ENCODE measurements around the gene PRSS2.
A peak's percentile ranks its signal among the peaks of the same experiment; 100 is the strongest.

PRSS2 gene

DNA sequence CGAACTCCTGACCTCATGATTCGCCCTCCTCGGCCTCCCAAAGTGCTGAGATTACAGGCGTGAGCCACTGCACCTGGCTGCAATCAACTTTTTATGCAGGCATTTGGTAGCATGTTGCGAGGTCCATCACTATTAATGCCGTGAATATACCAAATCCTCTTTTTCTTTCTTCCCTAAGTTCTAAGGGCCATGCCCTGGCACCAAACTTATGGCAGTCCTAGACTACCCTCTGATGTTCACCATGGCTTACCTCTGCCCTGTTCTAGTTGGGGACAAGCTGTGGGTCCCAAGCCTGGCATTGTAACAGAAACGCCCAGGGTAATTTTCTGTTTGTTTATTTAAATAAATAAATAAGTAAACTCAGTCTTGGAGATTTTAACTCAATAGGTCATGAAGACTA, 13.3 kb downstream of the PRSS2 start:
- DNase-seq (ENCODE audit: insufficient read length, low spot score) (no peak), FAIRE-seq (no peak)
- TF ChIP-seq, protein P1, sequence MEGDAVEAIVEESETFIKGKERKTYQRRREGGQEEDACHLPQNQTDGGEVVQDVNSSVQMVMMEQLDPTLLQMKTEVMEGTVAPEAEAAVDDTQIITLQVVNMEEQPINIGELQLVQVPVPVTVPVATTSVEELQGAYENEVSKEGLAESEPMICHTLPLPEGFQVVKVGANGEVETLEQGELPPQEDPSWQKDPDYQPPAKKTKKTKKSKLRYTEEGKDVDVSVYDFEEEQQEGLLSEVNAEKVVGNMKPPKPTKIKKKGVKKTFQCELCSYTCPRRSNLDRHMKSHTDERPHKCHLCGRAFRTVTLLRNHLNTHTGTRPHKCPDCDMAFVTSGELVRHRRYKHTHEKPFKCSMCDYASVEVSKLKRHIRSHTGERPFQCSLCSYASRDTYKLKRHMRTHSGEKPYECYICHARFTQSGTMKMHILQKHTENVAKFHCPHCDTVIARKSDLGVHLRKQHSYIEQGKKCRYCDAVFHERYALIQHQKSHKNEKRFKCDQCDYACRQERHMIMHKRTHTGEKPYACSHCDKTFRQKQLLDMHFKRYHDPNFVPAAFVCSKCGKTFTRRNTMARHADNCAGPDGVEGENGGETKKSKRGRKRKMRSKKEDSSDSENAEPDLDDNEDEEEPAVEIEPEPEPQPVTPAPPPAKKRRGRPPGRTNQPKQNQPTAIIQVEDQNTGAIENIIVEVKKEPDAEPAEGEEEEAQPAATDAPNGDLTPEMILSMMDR (IDR thresholded peaks at IDR 0.05; ENCODE audit: insufficient read depth, missing control alignments): peak; percentile 14

- FAIRE-seq (no peak), DNase-seq (ENCODE audit: insufficient read length, low spot score) (no peak)
- TF ChIP-seq, protein P1 (IDR thresholded peaks at IDR 0.05; ENCODE audit: insufficient read depth, missing control alignments): no peak
Observed at GRCh38 chr7:142784716-142785115, 13.9 kb downstream of the PRSS2 start.

- TF ChIP-seq, protein P1 (IDR thresholded peaks at IDR 0.05; ENCODE audit: insufficient read depth, missing control alignments): no peak
- DNase-seq (ENCODE audit: insufficient read length, low spot score) (no peak), FAIRE-seq (no peak)
Observed at GRCh38 chr7:142785841-142786250, 15.1 kb downstream of the PRSS2 start.

DNA sequence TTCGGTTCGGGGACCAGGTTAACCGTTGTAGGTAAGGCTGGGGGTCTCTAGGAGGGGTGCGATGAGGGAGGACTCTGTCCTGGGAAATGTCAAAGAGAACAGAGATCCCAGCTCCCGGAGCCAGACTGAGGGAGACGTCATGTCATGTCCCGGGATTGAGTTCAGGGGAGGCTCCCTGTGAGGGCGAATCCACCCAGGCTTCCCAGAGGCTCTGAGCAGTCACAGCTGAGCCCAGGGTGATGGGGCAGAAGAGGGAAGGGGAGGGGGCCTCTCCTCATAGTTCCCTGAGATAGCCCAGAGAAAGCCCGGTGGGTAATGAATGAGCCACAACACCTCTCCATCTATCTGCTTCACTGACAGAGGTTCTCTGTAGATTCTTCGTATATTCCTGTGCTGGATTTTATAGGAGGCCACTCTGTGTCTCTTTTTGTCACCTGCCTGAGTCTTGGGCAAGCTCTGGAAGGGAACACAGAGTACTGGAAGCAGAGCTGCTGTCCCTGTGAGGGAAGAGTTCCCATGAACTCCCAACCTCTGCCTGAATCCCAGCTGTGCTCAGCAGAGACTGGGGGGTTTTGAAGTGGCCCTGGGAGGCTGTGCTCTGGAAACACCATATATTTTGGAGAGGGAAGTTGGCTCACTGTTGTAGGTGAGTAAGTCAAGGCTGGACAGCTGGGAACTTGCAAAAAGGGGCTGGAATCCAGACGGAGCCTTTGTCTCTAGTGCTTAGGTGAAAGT, 16.4 kb downstream of the PRSS2 start:
- TF ChIP-seq, protein P1 (IDR thresholded peaks at IDR 0.05; ENCODE audit: insufficient read depth, missing control alignments): no peak
- FAIRE-seq (no peak), DNase-seq (ENCODE audit: insufficient read length, low spot score) (no peak)

GRCh38 chr7:142787783-142788182, 17.0 kb downstream of the PRSS2 start:
- TF ChIP-seq, protein P1 (IDR thresholded peaks at IDR 0.05; ENCODE audit: insufficient read depth, missing control alignments): no peak
- DNase-seq (ENCODE audit: insufficient read length, low spot score) (no peak), FAIRE-seq (no peak)

GRCh38 chr7:142788303-142789289, 17.8 kb downstream of the PRSS2 start:
- TF ChIP-seq, protein P1 (IDR thresholded peaks at IDR 0.05; ENCODE audit: insufficient read depth, missing control alignments): no peak
- DNase-seq (ENCODE audit: insufficient read length, low spot score) (no peak), FAIRE-seq (no peak)
